ENCODE results near the gene SUSD1.

- TF ChIP-seq POLR2A (IDR thresholded peaks at IDR 0.05) (no peak), CTCF (IDR thresholded peaks at IDR 0.05) (no peak)
Observed at GRCh38 chr9:112003538-112003937, 171.6 kb downstream of the SUSD1 start.

All from lower leg skin (tissue), 3 donors.